Upper lobe of left lung (tissue), 4 donors: ENCODE measurements around the gene WDR37.

Experiments
- CTCF ChIP-seq, 6 experiments: fragments of 450-650 bp in 4 of 6; fragments of 200-600 bp in 2 of 6; sonication (generic) in 2 of 6; IDR thresholded peaks; one replicate each; pipeline ENCODE4 v1.5.1; 2016 to 2019; ENCODE audit warnings: antibody characterized with exemption in 6 of 6
- EP300 ChIP-seq, 4 donors: sonication (generic); formaldehyde crosslinking; IDR thresholded peaks; one replicate each; pipeline ENCODE4 v1.5.1; 2017; ENCODE audit warnings: antibody characterized with exemption in 4 of 4, control low read depth in 2 of 4
- POLR2A ChIP-seq, 4 donors: fragments of 450-650 bp; IDR thresholded peaks; one replicate each; pipeline ENCODE4 v1.5.1; 2016 to 2017; ENCODE audit warnings: antibody characterized with exemption in 4 of 4, mild to moderate bottlenecking in 2 of 4

DNA sequence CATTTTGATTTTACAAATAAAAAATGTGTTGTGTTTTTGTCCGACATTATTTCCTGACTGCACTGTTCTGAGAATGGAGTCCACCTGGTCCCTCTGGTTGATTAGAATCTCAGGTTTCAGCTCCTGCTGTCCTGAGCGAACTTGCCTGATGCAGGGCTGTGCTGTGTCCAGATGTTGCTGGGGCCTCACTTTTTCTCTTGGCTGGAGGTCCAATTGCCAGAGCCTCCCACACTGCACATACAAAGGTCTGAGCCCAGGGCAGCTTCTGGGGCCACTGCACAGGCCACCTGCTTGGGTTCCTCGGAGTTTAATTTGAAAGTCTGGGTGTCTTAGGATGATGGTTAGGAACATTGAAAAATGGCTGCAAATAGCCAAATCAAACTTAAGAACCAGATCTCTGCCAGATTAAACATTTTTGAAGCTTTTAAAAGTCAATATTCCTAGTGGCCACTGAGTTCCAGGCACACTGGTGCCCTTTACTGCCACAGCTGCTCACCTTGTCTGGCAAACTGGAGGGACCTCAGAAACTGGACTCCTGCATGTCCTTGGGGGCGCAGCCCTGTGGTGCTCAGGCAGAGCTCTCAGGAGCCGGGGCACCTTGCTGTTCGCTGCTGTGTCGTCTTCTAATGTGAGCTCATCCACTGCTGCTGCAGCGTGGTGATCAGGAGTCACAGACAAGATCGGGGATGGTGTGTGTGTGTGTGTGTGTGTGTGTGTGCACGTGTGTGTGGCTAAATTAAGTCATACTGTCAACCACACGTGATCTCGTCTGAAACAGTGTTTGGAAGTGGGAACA, 75.0 kb downstream of the WDR37 start:
- TF ChIP-seq CTCF (IDR thresholded peaks at IDR 0.05) (no peak), POLR2A (IDR thresholded peaks at IDR 0.05) (no peak), EP300 (IDR thresholded peaks at IDR 0.05) (no peak)
